OCI-LY7 (cell line): Measurements from ENCODE around the gene MAPKAPK3.

Experiments used
- CTCF ChIP-seq: fragments of 200-600 bp; sonication (generic); conservative IDR thresholded peaks from 2 replicates; pipeline ENCODE4 v1.5.1; 2014; ENCODE audit warnings: mild to moderate bottlenecking, antibody characterized with exemption, low read length, moderate library complexity, mixed read lengths
- EZH2phosphoT487 ChIP-seq: fragments of 200-600 bp; sonication (generic); IDR thresholded peaks from 2 replicates; pipeline ENCODE4 v1.6.1; 2018; ENCODE audit warnings: low read depth, borderline replicate concordance, mild to moderate bottlenecking, mixed run types, antibody characterized with exemption, low read length, moderate library complexity, mixed read lengths

- no peak for TF ChIP-seq CTCF
- no peak for TF ChIP-seq EZH2phosphoT487
These were observed 31.4 kb downstream of the MAPKAPK3 start for GRCh38 chr3:50648313-50648712.
